Naive thymus-derived CD8-positive, alpha-beta T cell (primary cell): ENCODE results near the gene GPRIN1. TPM values are rescaled to one million over a fixed set of nuclear protein-coding genes. Genes with fewer than 3 reads are reported as not detected.

ENCODE experiments used
- ATAC-seq, 2 donors: fragments of 150-1000 bp; cut with Tn5 transposase in 1 of 2; sonication (Bioruptor Pico), chemical (Tn5 transposase) in 1 of 2; 1 replicate in 1 of 2; 2 replicates in 1 of 2; pipeline ENCODE4 v1.10.0; 2021; ENCODE audit warnings: mild to moderate bottlenecking in 2 of 2, moderate library complexity in 2 of 2
- POLR2A ChIA-PET: fragments of 350-600 bp; sonication (Branson Sonifier 250); formaldehyde crosslinking; loops from one replicate; lab custom pipeline; 2021; ENCODE audit warnings: antibody characterized with exemption; lab: Charles Lee
- DNase-seq, 10 donors: peaks; one replicate each; pipeline versions ENCODE4 v3.0.0 to v3.0.0-alpha.2; 2020 to 2022
- H3K27ac Mint-ChIP-seq, 10 donors: one replicate each; pipeline ENCODE4 v1.8.0; 2020 to 2022; ENCODE audit warnings: mild to moderate bottlenecking in 10 of 10, mixed read lengths in 10 of 10, moderate library complexity in 4 of 10, inconsistent platforms in 1 of 10
- H3K27me3 Mint-ChIP-seq, 5 donors: one replicate each; pipeline ENCODE4 v1.8.0; 2021 to 2022; ENCODE audit warnings: mixed read lengths in 5 of 5
- H3K36me3 Mint-ChIP-seq, 3 donors: one replicate each; pipeline ENCODE4 v1.8.0; 2020 to 2022; ENCODE audit warnings: mixed read lengths in 3 of 3, mild to moderate bottlenecking in 2 of 3, inconsistent platforms in 1 of 3
- H3K4me1 Mint-ChIP-seq, 4 donors: one replicate each; pipeline ENCODE4 v1.8.0; 2021 to 2022; ENCODE audit warnings: mixed read lengths in 4 of 4
- H3K4me3 Mint-ChIP-seq, 10 donors: one replicate each; pipeline ENCODE4 v1.8.0; 2020 to 2022; ENCODE audit warnings: mild to moderate bottlenecking in 10 of 10, mixed read lengths in 10 of 10, moderate library complexity in 6 of 10, inconsistent platforms in 1 of 10
- H3K9me3 Mint-ChIP-seq, 9 donors: one replicate each; pipeline ENCODE4 v1.8.0; 2020 to 2022; ENCODE audit warnings: mixed read lengths in 9 of 9, mild to moderate bottlenecking in 3 of 9, inconsistent platforms in 1 of 9, moderate library complexity in 1 of 9
- polyA plus RNA-seq, 3 donors: library from polyadenylated mRNA; unstranded; fragments of 300-500 nt; fragmentation: Illumina TruSeq; gene quantifications; one replicate each; pipeline ENCODE4 v1.2.3, GENCODE V29; 2021
- total RNA-seq, 8 experiments: library from RNA in 2 of 8; stranded (reverse) in 2 of 8; gene quantifications; one replicate each; pipeline ENCODE4 v1.2.3 and lab custom pipeline; 2021 to 2026

Gene GPRIN1
- total and polyA plus RNA-seq, 5 experiments from 2014 or later, result 0.06 to 0.27 (median 0.11) TPM; not detected in 2

DNA sequence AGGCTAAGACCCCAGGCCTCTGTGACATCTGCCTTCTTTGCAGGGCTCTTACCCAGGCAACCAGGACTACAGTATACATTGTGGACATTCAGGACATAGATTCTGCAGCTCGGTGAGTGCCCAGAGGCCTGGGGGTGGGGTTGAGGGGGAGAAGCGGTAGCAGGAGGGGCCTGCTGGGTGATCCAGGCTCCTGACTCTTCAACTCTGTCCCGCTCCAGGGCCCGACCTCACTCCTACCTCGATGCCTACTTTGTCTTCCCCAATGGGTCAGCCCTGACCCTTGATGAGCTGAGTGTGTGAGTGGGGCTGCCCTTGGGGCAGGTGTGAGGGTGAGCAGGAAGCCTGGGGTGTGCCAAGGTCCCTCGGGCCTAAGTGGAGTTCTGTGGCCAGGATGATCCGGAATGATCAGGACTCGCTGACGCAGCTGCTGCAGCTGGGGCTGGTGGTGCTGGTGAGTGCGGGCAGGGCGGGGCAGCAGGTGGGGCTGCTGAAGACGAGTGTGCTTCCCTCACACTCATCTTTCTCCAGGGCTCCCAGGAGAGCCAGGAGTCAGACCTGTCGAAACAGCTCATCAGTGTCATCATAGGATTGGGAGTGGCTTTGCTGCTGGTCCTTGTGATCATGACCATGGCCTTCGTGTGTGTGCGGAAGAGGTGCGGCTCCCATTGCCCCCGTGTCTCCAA is 19.8 kb downstream of the GPRIN1 start:
- DNase-seq (no peak), ATAC-seq (no peak)
- H3K4me3 Mint-ChIP-seq, result no peak overlapping the region
- peaks cover 0 to 6% (median 6%) of the 10 kb centered on the region in 3 donors for H3K36me3 Mint-ChIP-seq
- POLR2A ChIA-PET, result no interaction called here
- peaks cover 0 to 12% (median 4%) of the 10 kb centered on the region in 9 donors for H3K9me3 Mint-ChIP-seq
- peaks cover 0 to 6% (median 0%) of the 10 kb centered on the region in 5 donors for H3K27me3 Mint-ChIP-seq
- no peak overlapping the region for H3K27ac Mint-ChIP-seq
- H3K4me1 Mint-ChIP-seq, result no peaks in the 10 kb centered on the region

DNA sequence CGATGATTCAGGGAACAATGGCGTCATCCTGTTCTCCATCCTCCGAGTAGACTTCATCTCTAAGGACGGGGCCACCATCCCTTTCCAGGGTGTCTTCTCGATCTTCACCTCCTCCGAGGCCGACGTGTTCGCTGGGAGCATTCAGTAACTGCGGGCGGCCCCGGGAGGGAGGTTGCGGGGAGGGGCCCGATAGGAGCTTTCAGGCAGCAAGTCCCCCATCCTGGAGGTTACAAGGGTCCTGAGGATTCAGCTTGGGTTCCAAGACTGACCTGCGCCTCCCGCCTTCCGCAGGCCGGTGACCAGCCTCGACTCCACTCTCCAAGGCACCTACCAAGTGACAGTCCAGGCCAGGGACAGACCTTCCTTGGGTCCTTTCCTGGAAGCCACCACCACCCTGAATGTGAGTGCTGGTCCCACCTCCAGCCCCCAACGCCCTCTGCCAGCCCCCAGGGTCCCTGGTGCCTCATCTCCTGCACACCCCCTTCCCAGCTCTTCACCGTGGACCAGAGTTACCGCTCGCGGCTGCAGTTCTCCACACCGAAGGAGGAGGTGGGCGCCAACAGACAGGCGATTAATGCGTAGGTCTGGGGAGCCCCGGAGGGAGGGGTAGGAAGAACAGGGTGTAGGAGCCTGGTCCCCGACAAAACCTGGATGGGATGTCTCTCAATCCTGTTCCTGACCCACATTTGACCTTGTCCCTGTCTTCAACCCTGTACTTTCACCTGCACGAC is 20.8 kb downstream of the GPRIN1 start:
- H3K4me3 Mint-ChIP-seq, result no peak overlapping the region
- no peaks in the 10 kb centered on the region for H3K4me1 Mint-ChIP-seq
- DNase-seq, result no peak
- H3K27ac Mint-ChIP-seq, result no peak overlapping the region
- peaks cover 0 to 15% (median 6%) of the 10 kb centered on the region in 9 donors for H3K9me3 Mint-ChIP-seq
- no peak for ATAC-seq
- POLR2A ChIA-PET, result no interaction called here
- H3K36me3 Mint-ChIP-seq, result peaks cover 0 to 7% (median 7%) of the 10 kb centered on the region in 3 donors
- peaks cover 0 to 6% (median 0%) of the 10 kb centered on the region in 5 donors for H3K27me3 Mint-ChIP-seq

DNA sequence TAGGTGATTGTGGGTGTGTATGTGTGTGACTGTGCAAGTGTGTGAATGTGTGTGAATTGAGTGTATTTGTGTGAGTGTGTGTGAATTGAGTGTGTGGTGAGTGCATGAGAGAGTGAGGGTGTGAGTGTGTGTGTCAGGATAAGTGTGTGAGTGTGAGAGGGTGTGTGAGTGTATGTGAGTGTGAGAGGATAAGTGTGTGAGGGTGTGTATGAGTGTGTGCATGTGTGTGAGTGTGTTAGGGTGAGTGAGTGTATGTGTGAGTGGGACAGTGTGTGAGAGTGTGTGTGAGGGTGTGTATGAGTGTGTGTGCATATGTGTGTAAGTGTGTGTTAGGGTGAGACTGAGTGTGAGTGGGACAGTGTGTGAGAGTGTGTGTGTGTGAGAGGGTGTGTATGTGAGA is 21.7 kb downstream of the GPRIN1 start:
- Mint-ChIP-seq H3K36me3 (peaks cover 0 to 7% (median 7%) of the 10 kb centered on the region in 3 donors), H3K4me1 (no peaks in the 10 kb centered on the region), H3K27me3 (peaks cover 0 to 6% (median 0%) of the 10 kb centered on the region in 5 donors), H3K4me3 (no peak overlapping the region), H3K27ac (peak overlapping the region in 1 of 10 donors; percentile 15), H3K9me3 (peaks cover 0 to 25% (median 6%) of the 10 kb centered on the region in 9 donors)
- POLR2A ChIA-PET, result no interaction called here
- ATAC-seq (no peak), DNase-seq (no peak)

DNA sequence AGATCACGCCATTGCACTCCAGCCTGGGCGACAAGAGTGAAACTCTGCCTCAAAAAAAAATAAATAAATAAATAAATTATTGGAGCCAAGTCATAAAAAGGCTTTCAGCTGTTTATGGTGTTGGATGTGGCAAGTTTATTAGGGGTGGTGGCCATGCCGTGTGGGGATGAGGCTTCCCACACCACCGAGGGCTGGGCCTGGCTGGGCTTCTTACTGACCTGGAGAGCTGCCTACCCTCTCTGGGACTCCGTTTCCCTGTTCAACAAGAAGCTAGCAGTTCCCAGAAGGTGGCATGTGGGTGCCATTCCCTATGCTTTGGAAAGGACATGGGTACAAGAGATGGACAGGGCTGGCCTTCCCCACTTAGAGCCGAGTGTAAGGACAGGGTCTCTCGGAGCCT is 22.6 kb downstream of the GPRIN1 start:
- Mint-ChIP-seq H3K4me3 (no peak overlapping the region), H3K4me1 (no peaks in the 10 kb centered on the region), H3K27ac (no peak overlapping the region), H3K27me3 (peaks cover 0 to 6% (median 0%) of the 10 kb centered on the region in 5 donors), H3K36me3 (peaks cover 0 to 7% (median 7%) of the 10 kb centered on the region in 3 donors), H3K9me3 (peaks cover 0 to 26% (median 6%) of the 10 kb centered on the region in 9 donors)
- no peak for DNase-seq
- no peak for ATAC-seq
- POLR2A ChIA-PET, result no interaction called here

DNA sequence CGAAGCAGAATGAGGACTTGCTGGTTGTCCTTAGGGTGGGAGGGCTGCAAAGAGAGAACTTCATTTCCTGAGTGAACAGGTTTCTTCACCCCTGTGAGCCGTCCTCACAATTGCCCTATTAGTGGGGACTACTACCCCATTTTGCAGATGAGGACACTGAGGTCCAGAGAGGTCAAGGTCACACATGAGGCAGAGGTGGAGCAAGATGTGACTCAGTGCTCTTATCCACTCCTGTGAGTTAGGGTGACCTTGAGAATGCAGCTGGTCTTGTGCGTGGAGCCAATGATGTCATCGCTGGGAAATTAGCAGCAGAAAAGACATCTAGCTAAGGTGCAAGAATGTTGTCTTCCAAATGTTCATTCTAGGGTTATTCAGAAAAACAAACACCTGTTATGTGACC is 26.9 kb downstream of the GPRIN1 start:
- H3K36me3 Mint-ChIP-seq, result peaks cover 0 to 7% (median 7%) of the 10 kb centered on the region in 3 donors
- H3K27ac Mint-ChIP-seq, result no peak overlapping the region
- POLR2A ChIA-PET, result no interaction called here

DNA sequence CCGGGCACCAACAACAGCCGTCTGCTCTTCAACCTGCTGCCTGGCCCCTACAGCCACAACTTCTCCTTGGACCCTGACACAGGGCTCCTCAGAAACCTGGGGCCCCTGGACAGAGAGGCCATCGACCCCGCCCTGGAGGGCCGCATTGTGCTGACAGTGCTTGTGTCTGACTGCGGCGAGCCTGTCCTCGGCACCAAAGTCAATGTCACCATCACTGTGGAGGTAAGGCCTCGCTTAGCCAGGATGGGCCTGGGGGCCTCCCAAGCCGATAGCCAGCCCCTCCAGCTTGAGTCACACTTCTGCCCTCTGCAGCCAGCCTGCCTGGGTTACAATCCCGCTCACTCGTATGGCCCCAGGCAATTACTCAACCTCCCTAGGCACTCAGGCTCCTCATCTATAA is 28.6 kb downstream of the GPRIN1 start:
- no peak for ATAC-seq

More for the DNA sequence above, 26.9 kb downstream of the GPRIN1 start:
- no peak for DNase-seq
- ATAC-seq, result no peak
- Mint-ChIP-seq H3K4me3 (no peak overlapping the region), H3K4me1 (peaks cover 0 to 2% (median 0%) of the 10 kb centered on the region in 4 donors), H3K27me3 (peaks cover 0 to 2% (median 0%) of the 10 kb centered on the region in 5 donors), H3K9me3 (peaks cover 0 to 26% (median 6%) of the 10 kb centered on the region in 9 donors)

DNA sequence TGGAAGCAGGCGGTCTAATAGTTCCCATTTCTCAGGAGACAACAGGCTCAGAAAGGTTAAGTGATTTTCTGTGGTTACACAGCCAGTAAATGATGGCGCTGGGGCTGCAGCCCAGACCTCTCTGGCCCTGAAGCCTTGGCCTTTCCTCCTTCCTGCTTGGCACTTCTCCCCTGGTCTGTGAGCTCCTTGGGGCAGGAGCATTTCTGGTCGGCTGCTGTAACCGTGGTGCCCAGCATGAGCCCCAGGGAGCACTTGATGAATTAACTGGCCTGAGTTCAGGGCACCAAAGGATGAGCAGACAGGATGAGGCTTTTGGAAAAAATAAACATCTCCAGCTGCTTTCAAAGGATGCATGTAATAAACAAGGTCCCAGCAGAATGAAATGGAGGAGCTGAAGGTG is 30.6 kb downstream of the GPRIN1 start:
- Mint-ChIP-seq H3K27me3 (no peaks in the 10 kb centered on the region), H3K27ac (no peak overlapping the region), H3K4me3 (no peak overlapping the region), H3K9me3 (peaks cover 0 to 11% (median 0%) of the 10 kb centered on the region in 9 donors), H3K4me1 (peaks cover 0 to 4% (median 0%) of the 10 kb centered on the region in 4 donors), H3K36me3 (no peaks in the 10 kb centered on the region)
- DNase-seq (no peak), ATAC-seq (no peak)
- POLR2A ChIA-PET, result interaction anchor here (0.8 to 1.8 kb wide), 3 partner anchors 42 to 83 kb away, joined by 3 to 6 read pairs (median 4); partner anchors contain the start of gene RNF44

More for the DNA sequence above, 28.6 kb downstream of the GPRIN1 start:
- H3K27me3 Mint-ChIP-seq, result no peaks in the 10 kb centered on the region
- peaks cover 0 to 2% (median 0%) of the 10 kb centered on the region in 4 donors for H3K4me1 Mint-ChIP-seq
- no peak for DNase-seq
- H3K9me3 Mint-ChIP-seq, result peaks cover 0 to 26% (median 6%) of the 10 kb centered on the region in 9 donors
- H3K36me3 Mint-ChIP-seq, result peaks cover 0 to 7% (median 7%) of the 10 kb centered on the region in 3 donors
- H3K4me3 Mint-ChIP-seq, result no peak overlapping the region
- POLR2A ChIA-PET, result no interaction called here
- H3K27ac Mint-ChIP-seq, result no peak overlapping the region

DNA sequence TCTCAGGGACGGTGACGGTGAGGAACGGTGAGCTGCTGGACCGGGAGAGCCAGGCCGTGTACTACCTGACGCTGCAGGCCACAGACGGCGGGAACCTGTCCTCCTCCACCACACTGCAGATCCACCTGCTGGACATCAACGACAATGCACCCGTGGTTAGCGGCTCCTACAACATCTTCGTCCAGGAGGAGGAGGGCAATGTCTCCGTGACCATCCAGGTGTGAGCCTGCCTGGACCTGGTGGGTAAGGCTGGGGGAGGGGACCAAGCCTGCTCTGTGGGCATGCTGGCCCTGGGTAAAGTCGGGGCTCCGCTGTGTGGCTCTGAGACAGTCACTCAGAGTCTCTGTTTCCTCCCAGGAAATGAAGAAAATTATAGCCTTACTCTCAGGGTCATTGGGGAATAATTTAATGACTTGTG is 31.6 kb downstream of the GPRIN1 start:
- H3K4me3 Mint-ChIP-seq, result no peak overlapping the region
- peaks cover 3 to 11% (median 5%) of the 10 kb centered on the region in 4 donors for H3K4me1 Mint-ChIP-seq
- no peaks in the 10 kb centered on the region for H3K36me3 Mint-ChIP-seq
- DNase-seq (peak in 8 of 10 donors; percentile 10 to 73 (median 33)), ATAC-seq (peak; percentile 30 to 76)
- H3K27ac Mint-ChIP-seq, result peak overlapping the region in 2 of 10 donors; percentile 75 to 84
- no peaks in the 10 kb centered on the region for H3K27me3 Mint-ChIP-seq
- H3K9me3 Mint-ChIP-seq, result peaks cover 0 to 3% (median 0%) of the 10 kb centered on the region in 9 donors
- POLR2A ChIA-PET, result interaction anchor here (0.6 to 1.8 kb wide), 3 partner anchors 41 to 115 kb away, joined by 4 to 6 read pairs (median 5); partner anchors contain the start of gene RNF44

DNA sequence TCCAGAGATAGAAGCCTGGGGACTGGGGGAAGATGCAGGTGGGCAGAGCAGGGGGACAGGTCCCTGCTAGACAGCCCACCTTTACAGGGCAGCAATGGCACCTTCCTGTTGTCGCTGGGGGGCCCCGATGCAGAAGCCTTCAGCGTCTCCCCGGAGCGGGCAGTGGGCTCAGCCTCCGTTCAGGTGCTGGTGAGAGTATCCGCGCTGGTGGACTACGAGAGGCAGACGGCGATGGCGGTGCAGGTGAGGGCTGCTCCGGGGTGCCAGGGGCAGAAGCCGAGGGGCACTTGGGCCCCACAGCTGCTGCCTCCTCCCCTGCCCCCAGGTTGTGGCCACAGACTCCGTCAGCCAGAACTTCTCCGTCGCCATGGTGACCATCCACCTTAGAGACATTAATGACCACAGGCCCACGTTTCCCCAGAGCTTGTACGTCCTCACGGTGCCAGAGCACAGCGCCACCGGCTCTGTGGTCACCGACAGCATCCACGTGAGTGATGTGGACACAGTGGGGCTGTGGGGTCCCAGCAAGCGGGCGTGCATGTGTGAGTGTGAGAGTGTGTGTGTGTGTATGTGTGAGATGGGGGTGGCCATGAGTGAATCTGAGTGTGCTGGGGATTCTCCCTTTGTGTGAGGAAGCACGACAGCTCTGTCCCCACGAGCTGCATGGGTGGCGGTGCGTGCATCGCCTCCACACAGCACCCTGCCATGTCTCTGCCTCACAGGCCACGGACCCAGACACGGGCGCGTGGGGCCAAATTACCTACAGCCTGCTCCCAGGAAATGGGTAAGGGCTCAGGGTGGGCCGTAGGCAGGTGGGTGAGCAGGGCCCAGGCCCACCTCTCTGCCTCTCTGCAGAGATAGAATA is 32.4 kb downstream of the GPRIN1 start:
- no peaks in the 10 kb centered on the region for H3K9me3 Mint-ChIP-seq
- POLR2A ChIA-PET, result interaction anchor here (1.8 kb wide), 1 partner anchor 40 kb away, joined by 6 read pairs; the partner anchor contains the start of gene RNF44
- H3K4me1 Mint-ChIP-seq, result peaks cover 3 to 11% (median 6%) of the 10 kb centered on the region in 4 donors
- no peak overlapping the region for H3K4me3 Mint-ChIP-seq
- no peak for DNase-seq
- ATAC-seq, result no peak
- no peaks in the 10 kb centered on the region for H3K27me3 Mint-ChIP-seq
- H3K36me3 Mint-ChIP-seq, result no peaks in the 10 kb centered on the region
- H3K27ac Mint-ChIP-seq, result no peak overlapping the region

DNA sequence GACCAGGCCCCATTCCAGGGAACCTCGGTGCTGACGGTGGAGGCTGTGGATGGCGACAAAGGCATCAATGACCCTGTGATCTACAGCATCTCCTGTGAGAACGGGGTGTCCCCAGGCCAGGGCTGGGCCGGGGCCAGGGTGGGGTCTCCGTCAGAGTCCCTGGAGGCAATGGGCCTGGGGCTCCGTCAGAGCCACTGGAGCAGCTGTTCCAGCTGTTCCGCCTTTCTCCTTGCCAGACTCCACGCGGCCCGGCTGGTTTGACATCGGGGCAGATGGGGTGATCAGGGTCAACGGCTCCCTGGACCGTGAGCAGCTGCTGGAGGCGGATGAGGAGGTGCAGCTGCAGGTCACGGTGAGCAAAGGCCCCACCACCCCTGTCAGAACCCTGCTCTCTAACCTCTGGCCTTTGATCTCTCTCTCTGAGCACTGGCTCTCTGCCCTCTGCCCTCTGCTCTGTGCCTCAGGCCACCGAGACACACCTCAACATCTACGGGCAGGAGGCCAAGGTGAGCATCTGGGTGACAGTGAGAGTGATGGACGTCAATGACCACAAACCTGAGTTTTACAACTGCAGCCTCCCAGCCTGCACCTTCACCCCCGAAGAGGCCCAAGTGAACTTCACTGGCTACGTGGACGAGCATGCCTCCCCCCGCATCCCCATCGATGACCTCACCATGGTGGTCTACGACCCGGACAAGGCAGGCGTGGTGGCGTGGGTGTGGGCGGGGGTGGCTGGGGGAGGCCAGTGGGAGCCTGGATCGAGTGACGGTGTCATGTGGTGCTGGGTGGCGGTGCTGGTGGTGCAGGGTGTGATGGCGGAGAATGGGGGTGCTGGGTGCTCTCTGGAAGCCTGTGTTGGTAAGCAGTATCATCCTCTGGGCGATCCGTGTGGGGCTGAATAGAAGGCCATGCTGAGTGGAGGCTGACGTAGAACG is 34.2 kb downstream of the GPRIN1 start:
- DNase-seq, result no peak
- Mint-ChIP-seq H3K4me3 (no peak overlapping the region), H3K36me3 (no peaks in the 10 kb centered on the region), H3K9me3 (no peaks in the 10 kb centered on the region), H3K27ac (peak overlapping the region in 2 of 10 donors; percentile 27 to 36), H3K4me1 (peaks cover 3 to 11% (median 6%) of the 10 kb centered on the region in 4 donors), H3K27me3 (peaks cover 0 to 3% (median 0%) of the 10 kb centered on the region in 5 donors)
- no peak for ATAC-seq
- POLR2A ChIA-PET, result interaction anchor here (3.3 kb wide), 1 partner anchor 32 kb away, joined by 15 read pairs; no protein-coding TSS in a partner anchor

DNA sequence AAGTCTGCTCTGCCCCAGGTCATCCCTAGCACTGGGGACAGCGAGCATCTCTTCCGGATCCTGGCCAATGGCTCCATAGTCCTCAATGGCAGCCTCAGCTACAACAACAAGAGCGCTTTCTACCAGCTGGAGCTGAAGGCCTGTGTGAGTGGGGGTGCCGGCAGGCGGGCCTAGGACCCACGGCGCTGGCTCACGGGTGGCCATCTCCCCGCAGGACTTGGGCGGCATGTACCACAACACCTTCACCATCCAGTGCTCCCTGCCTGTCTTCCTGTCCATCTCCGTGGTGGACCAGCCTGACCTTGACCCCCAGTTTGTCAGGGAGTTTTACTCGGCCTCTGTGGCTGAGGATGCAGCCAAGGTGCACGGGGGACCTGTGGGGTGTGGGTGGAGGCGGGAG is 34.9 kb downstream of the GPRIN1 start:
- H3K4me3 Mint-ChIP-seq, result no peak overlapping the region
- peaks cover 3 to 11% (median 6%) of the 10 kb centered on the region in 4 donors for H3K4me1 Mint-ChIP-seq
- ATAC-seq, result no peak
- H3K27me3 Mint-ChIP-seq, result peaks cover 0 to 3% (median 0%) of the 10 kb centered on the region in 5 donors
- no peaks in the 10 kb centered on the region for H3K36me3 Mint-ChIP-seq
- no peak overlapping the region for H3K27ac Mint-ChIP-seq
- DNase-seq, result no peak
- POLR2A ChIA-PET, result interaction anchor here (1.8 to 3.3 kb wide), 2 partner anchors 31 to 158 kb away, joined by 5 to 15 read pairs; partner anchors contain the start of gene CLTB
- no peaks in the 10 kb centered on the region for H3K9me3 Mint-ChIP-seq
